Germinal center (tissue), 1 donor: ENCODE measurements around the gene RAMP1.

Experiments used
- DNase-seq: peaks from one replicate; pipeline ENCODE4 v3.0.0; 2012; ENCODE audit warnings: mixed read lengths, low spot score

RAMP1 gene

GRCh38 chr2:237876951-237877491 lies 17.6 kb downstream of the RAMP1 start:
- no peak for DNase-seq

- DNase-seq, result no peak
Observed at GRCh38 chr2:237877576-237878307, 18.3 kb downstream of the RAMP1 start.

GRCh38 chr2:237878321-237879057 lies 19.1 kb downstream of the RAMP1 start:
- DNase-seq, result no peak

- DNase-seq, result no peak
Observed at GRCh38 chr2:237879058-237879430, 19.6 kb downstream of the RAMP1 start.

GRCh38 chr2:237879991-237880560 lies 20.7 kb downstream of the RAMP1 start:
- DNase-seq, result no peak

- no peak for DNase-seq
Observed at GRCh38 chr2:237882510-237883481, 23.4 kb downstream of the RAMP1 start.

GRCh38 chr2:237883951-237884446 lies 24.6 kb downstream of the RAMP1 start:
- DNase-seq, result no peak

GRCh38 chr2:237884681-237885080 lies 25.3 kb downstream of the RAMP1 start:
- no peak for DNase-seq

GRCh38 chr2:237885111-237885930 lies 25.9 kb downstream of the RAMP1 start:
- DNase-seq, result no peak

- no peak for DNase-seq
Observed at GRCh38 chr2:237885931-237886684, 26.7 kb downstream of the RAMP1 start.

- DNase-seq, result no peak
Observed at GRCh38 chr2:237886685-237887481, 27.5 kb downstream of the RAMP1 start.

GRCh38 chr2:237888389-237888788 lies 29.0 kb downstream of the RAMP1 start:
- no peak for DNase-seq

- no peak for DNase-seq
Observed at GRCh38 chr2:237889016-237889415, 29.6 kb downstream of the RAMP1 start.

- no peak for DNase-seq
Observed at GRCh38 chr2:237889811-237890210, 30.4 kb downstream of the RAMP1 start.

- DNase-seq, result no peak
Observed at GRCh38 chr2:237892478-237892877, 33.1 kb downstream of the RAMP1 start.

GRCh38 chr2:237892984-237893595 lies 33.7 kb downstream of the RAMP1 start:
- DNase-seq, result no peak

- DNase-seq, result no peak
Observed at GRCh38 chr2:237894396-237894979, 35.1 kb downstream of the RAMP1 start.

- DNase-seq, result no peak
Observed at GRCh38 chr2:237894986-237895543, 35.6 kb downstream of the RAMP1 start.
